Naive thymus-derived CD4-positive, alpha-beta T cell (primary cell): ENCODE results near the gene RNF125. TPM values are rescaled to one million over a fixed set of nuclear protein-coding genes. Genes with fewer than 3 reads are reported as not detected.
"Not testable (repeated sequence)": the region's sequence is repeated elsewhere in the genome, so short reads cannot be mapped to it uniquely, and the experiment has no call there.

Source experiments
- ATAC-seq: fragments of 150-1000 bp; cut with Tn5 transposase; 2 replicates; pipeline ENCODE4 v1.10.0; 2021; ENCODE audit warnings: mild to moderate bottlenecking, moderate library complexity
- CTCF ChIA-PET: fragments of 350-600 bp; sonication (Branson Sonifier 250); formaldehyde crosslinking; loops from one replicate; lab custom pipeline; 2021; ENCODE audit warnings: antibody characterized with exemption; lab: Charles Lee
- POLR2A ChIA-PET: fragments of 350-600 bp; sonication (Branson Sonifier 250); formaldehyde crosslinking; loops from one replicate; lab custom pipeline; 2021; ENCODE audit warnings: antibody characterized with exemption, inconsistent platforms; lab: Charles Lee
- DNase-seq, 9 donors: peaks; one replicate each; pipeline versions ENCODE4 v3.0.0 to v3.0.0-alpha.2; 2020 to 2022; ENCODE audit warnings: mixed read lengths in 1 of 9
- H3K27ac ChIP-seq: one replicate; pipeline ENCODE4 v1.7.0; 2013; ENCODE audit warnings: mild to moderate bottlenecking, low read depth, low read length, moderate library complexity
- H3K27me3 ChIP-seq, 2 donors: one replicate each; pipeline ENCODE4 v1.7.0; 2013; ENCODE audit warnings: low read length in 2 of 2, mild to moderate bottlenecking in 2 of 2, moderate library complexity in 2 of 2; ENCODE audit not compliant: control insufficient read depth in 2 of 2, insufficient read depth in 2 of 2
- H3K36me3 ChIP-seq, 3 experiments: 1 replicate in 2 of 3; 2 replicates in 1 of 3; pipeline ENCODE4 v1.7.0; 2013; ENCODE audit warnings: low read length in 3 of 3, mild to moderate bottlenecking in 3 of 3, moderate library complexity in 1 of 3; ENCODE audit not compliant: insufficient read depth in 3 of 3, control insufficient read depth in 2 of 3
- H3K4me1 ChIP-seq, 2 donors: one replicate each; pipeline ENCODE4 v1.7.0; 2013; ENCODE audit warnings: low read length in 2 of 2, mild to moderate bottlenecking in 2 of 2, moderate library complexity in 1 of 2; ENCODE audit not compliant: control insufficient read depth in 2 of 2, insufficient read depth in 2 of 2
- H3K4me3 ChIP-seq: 2 replicates; pipeline ENCODE4 v1.7.0; 2013; ENCODE audit warnings: mild to moderate bottlenecking, low read length
- H3K9me3 ChIP-seq, 3 experiments: 1 replicate in 2 of 3; 2 replicates in 1 of 3; pipeline ENCODE4 v1.7.0; 2013; ENCODE audit warnings: low read length in 3 of 3; ENCODE audit not compliant: control insufficient read depth in 2 of 3
- H3K27ac Mint-ChIP-seq, 9 donors: one replicate each; pipeline ENCODE4 v1.8.0; 2020 to 2022; ENCODE audit warnings: mixed read lengths in 9 of 9, mild to moderate bottlenecking in 8 of 9, moderate library complexity in 5 of 9, inconsistent platforms in 2 of 9
- H3K27me3 Mint-ChIP-seq, 5 donors: one replicate each; pipeline ENCODE4 v1.8.0; 2021 to 2022; ENCODE audit warnings: mixed read lengths in 5 of 5, mild to moderate bottlenecking in 1 of 5
- H3K36me3 Mint-ChIP-seq, 5 donors: one replicate each; pipeline ENCODE4 v1.8.0; 2020 to 2022; ENCODE audit warnings: mixed read lengths in 5 of 5, mild to moderate bottlenecking in 3 of 5, inconsistent platforms in 1 of 5
- H3K4me1 Mint-ChIP-seq, 7 donors: one replicate each; pipeline ENCODE4 v1.8.0; 2020 to 2022; ENCODE audit warnings: mixed read lengths in 7 of 7, mild to moderate bottlenecking in 3 of 7, inconsistent platforms in 1 of 7
- H3K4me3 Mint-ChIP-seq, 10 donors: one replicate each; pipeline ENCODE4 v1.8.0; 2020 to 2022; ENCODE audit warnings: mild to moderate bottlenecking in 10 of 10, mixed read lengths in 10 of 10, moderate library complexity in 6 of 10, inconsistent platforms in 2 of 10
- H3K9me3 Mint-ChIP-seq, 11 donors: one replicate each; pipeline ENCODE4 v1.8.0; 2020 to 2022; ENCODE audit warnings: mixed read lengths in 11 of 11, mild to moderate bottlenecking in 4 of 11, inconsistent platforms in 1 of 11, moderate library complexity in 1 of 11
- intact Hi-C, 2 donors: fragments of 100-400 bp; cut with micrococcal nuclease; formaldehyde crosslinking; loops; one replicate each; pipeline ENCODE4 v1.15.1; 2023
- polyA plus RNA-seq, 2 donors: library from polyadenylated mRNA; unstranded; fragments of 300-500 nt; fragmentation: Illumina TruSeq; gene quantifications; one replicate each; pipeline ENCODE4 v1.2.3, GENCODE V29; 2021
- total RNA-seq, 6 experiments: library from RNA in 5 of 6; stranded (reverse) in 5 of 6; gene quantifications; 1 replicate in 5 of 6; 2 replicates in 1 of 6; pipeline ENCODE4 v1.2.3 and lab custom pipeline; 2021 to 2026

Gene RNF125
- total and polyA plus RNA-seq, 7 experiments from 2014 or later = 20.9 to 64.7 (median 37.1) TPM

DNA sequence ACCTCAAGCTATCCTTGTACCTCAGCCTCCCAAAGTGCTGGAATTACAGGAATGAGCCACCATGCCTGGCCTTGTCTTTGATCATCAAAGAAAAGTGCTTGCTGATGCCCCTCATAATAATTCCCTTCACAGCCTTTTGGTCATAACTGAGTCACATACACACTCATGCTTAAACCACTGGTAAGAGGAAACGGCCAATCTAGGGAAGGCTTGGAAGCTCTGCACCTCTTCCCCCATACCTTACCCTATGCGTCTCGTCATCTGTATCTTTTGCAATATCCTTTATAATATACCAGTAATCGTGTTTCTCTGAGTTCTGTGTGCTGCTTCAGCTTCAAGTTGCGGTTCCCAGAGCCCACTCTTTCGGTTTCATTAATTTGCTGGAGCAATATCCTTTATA lies 68.3 kb downstream of the RNF125 start:
- Histone ChIP-seq H3K27me3 (no peaks in the 10 kb centered on the region), H3K9me3 (no peaks in the 10 kb centered on the region), H3K4me1 (peaks cover 21 to 27% of the 10 kb centered on the region in 2 donors), H3K27ac (no peak overlapping the region), H3K4me3 (no peak overlapping the region), H3K36me3 (no peaks in the 10 kb centered on the region)
- DNase-seq (no peak), ATAC-seq (peak; percentile 18)
- Mint-ChIP-seq H3K36me3 (peaks cover 0 to 18% (median 4%) of the 10 kb centered on the region in 5 donors), H3K9me3 (peaks cover 0 to 6% (median 0%) of the 10 kb centered on the region in 11 donors), H3K4me1 (peaks cover 19 to 62% (median 43%) of the 10 kb centered on the region in 7 donors), H3K4me3 (peak overlapping the region in 5 of 10 donors; percentile 3 to 82 (median 29)), H3K27me3 (peaks cover 0 to 2% (median 0%) of the 10 kb centered on the region in 5 donors), H3K27ac (peak overlapping the region in 4 of 9 donors; percentile 38 to 100 (median 54))
- intact Hi-C loops = no loop called here
- ChIA-PET POLR2A (interaction anchor here (0.8 to 7.5 kb wide), 4 partner anchors 9 to 68 kb away, joined by 3 to 100 read pairs (median 4); partner anchors contain the start of gene RNF125), CTCF (interaction anchor here (0.7 kb wide), 1 partner anchor 472 kb away, joined by 3 read pairs; no protein-coding TSS in a partner anchor)

DNA sequence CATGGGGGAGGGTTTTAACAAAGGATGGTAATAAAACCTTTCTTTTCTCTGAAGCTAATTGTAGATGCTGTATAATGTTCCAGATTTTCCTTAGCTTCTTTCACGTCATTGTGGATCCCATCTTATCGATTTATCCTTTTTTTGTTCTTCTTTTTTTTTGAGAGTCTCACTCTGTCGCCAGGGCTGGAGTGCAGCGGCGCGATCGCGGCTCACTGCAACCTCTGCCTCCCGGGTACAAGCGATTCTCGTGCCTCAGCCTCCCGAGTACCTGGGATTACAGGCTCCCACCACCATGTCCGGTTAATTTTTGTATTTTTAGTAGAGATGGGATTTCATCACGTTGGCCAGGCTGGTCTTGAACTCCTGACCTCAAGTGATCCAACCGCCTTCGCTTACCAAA lies 72.2 kb downstream of the RNF125 start:
- H3K36me3 Mint-ChIP-seq = peaks cover 10 to 30% (median 17%) of the 10 kb centered on the region in 5 donors
- H3K9me3 Mint-ChIP-seq, H3K36me3 ChIP-seq, H3K4me3 ChIP-seq, H3K9me3 ChIP-seq, ATAC-seq, H3K27me3 ChIP-seq, CTCF ChIA-PET, DNase-seq, H3K27me3 Mint-ChIP-seq: not testable (repeated sequence)
- Histone ChIP-seq H3K4me1 (peaks cover 25% of the 10 kb centered on the region in 2 donors), H3K27ac (peak overlapping the region; percentile 100)
- peak overlapping the region in 5 of 10 donors; percentile 8 to 51 (median 17) for H3K4me3 Mint-ChIP-seq
- intact Hi-C loops = loop anchor here in 1 of 2 donors (5.0 to 10.0 kb wide), 2 partner anchors 406 to 929 kb away; partner anchors contain the start of genes B4GALT6 and DSC1
- POLR2A ChIA-PET = interaction anchor here (1.5 to 7.5 kb wide), 5 partner anchors 19 to 148 kb away, joined by 3 to 100 read pairs (median 11); partner anchors contain the start of genes RNF125 and TRAPPC8
- H3K27ac Mint-ChIP-seq = peak overlapping the region in 7 of 9 donors; percentile 8 to 94 (median 52)
- peaks cover 29 to 54% (median 40%) of the 10 kb centered on the region in 7 donors for H3K4me1 Mint-ChIP-seq

- Mint-ChIP-seq H3K9me3 (no peaks in the 10 kb centered on the region), H3K36me3 (peaks cover 10 to 33% (median 20%) of the 10 kb centered on the region in 5 donors), H3K4me1 (peaks cover 29 to 55% (median 41%) of the 10 kb centered on the region in 7 donors), H3K4me3 (peak overlapping the region; percentile 86 to 100 (median 95)), H3K27me3 (no peaks in the 10 kb centered on the region), H3K27ac (peak overlapping the region; percentile 91 to 97 (median 96))
- ChIA-PET POLR2A (interaction anchor here (0.9 to 7.5 kb wide), 12 partner anchors 13 to 153 kb away, joined by 3 to 100 read pairs (median 4); partner anchors contain the start of genes RNF125 and TRAPPC8), CTCF (interaction anchor here (0.9 kb wide), 1 partner anchor 73 kb away, joined by 4 read pairs; the partner anchor contains the start of gene RNF125)
- Histone ChIP-seq H3K9me3 (no peaks in the 10 kb centered on the region), H3K4me3 (peak overlapping the region; percentile 72), H3K27ac (peak overlapping the region; percentile 100), H3K27me3 (no peaks in the 10 kb centered on the region), H3K36me3 (peaks cover 0 to 5% (median 0%) of the 10 kb centered on the region in 3 experiments), H3K4me1 (peaks cover 25 to 26% of the 10 kb centered on the region in 2 donors)
- DNase-seq = no peak
- ATAC-seq = no peak
- intact Hi-C loops = loop anchor here in 1 of 2 donors (5.0 to 10.0 kb wide), 2 partner anchors 407 to 929 kb away; partner anchors contain the start of genes B4GALT6 and DSC1
These were observed 72.7 kb downstream of the RNF125 start for GRCh38 chr18:32091325-32091723.

GRCh38 chr18:32091724-32092421 lies 73.2 kb downstream of the RNF125 start, which contains the start of gene RNF138:
Gene RNF138, plus strand, starts transcription at chr18:32091874. Its CDS starts 903 bp downstream, at chr18:32092777.
- CTCF ChIA-PET = interaction anchor here (0.9 kb wide), 1 partner anchor 74 kb away, joined by 4 read pairs; the partner anchor contains the start of gene RNF125
- peak within 1 kb of the TSS; percentile 72 for H3K4me3 ChIP-seq

GRCh38 chr18:32092422-32093101 lies 73.9 kb downstream of the RNF125 start:
- intact Hi-C loops = loop anchor here (1.0 to 10.0 kb wide), 15 partner anchors 7 to 930 kb away; partner anchors contain the start of genes GAREM1 (in 2 of the 2), RNF125 (in 2 of the 2), TRAPPC8 (in 2 of the 2) and B4GALT6 (in 1 of the 2)
- Histone ChIP-seq H3K4me3 (peak overlapping the region; percentile 72), H3K4me1 (peaks cover 32 to 35% of the 10 kb centered on the region in 2 donors), H3K27ac (peak overlapping the region; percentile 100), H3K36me3 (peaks cover 0 to 5% (median 0%) of the 10 kb centered on the region in 3 experiments), H3K27me3 (no peaks in the 10 kb centered on the region), H3K9me3 (no peaks in the 10 kb centered on the region)
- Mint-ChIP-seq H3K36me3 (peaks cover 10 to 39% (median 20%) of the 10 kb centered on the region in 5 donors), H3K27ac (peak overlapping the region; percentile 91 to 98 (median 97)), H3K9me3 (no peaks in the 10 kb centered on the region), H3K4me3 (peak overlapping the region; percentile 90 to 100 (median 98)), H3K27me3 (no peaks in the 10 kb centered on the region), H3K4me1 (peaks cover 35 to 57% (median 46%) of the 10 kb centered on the region in 7 donors)
- ChIA-PET CTCF (no interaction called here), POLR2A (interaction anchor here (0.6 to 7.5 kb wide), 12 partner anchors 13 to 212 kb away, joined by 3 to 100 read pairs (median 4); partner anchors contain the start of genes RNF125 and TRAPPC8)
- peak; percentile 98 to 100 (median 99) for DNase-seq
- ATAC-seq = peak; percentile 95

More at GRCh38 chr18:32091724-32092421, 73.2 kb downstream of the RNF125 start, which contains the start of gene RNF138:
- Mint-ChIP-seq H3K27ac (peak within 1 kb of the TSS; percentile 91 to 98 (median 97)), H3K4me3 (peak within 1 kb of the TSS; percentile 90 to 100 (median 97)), H3K27me3 (no peaks in the 10 kb centered on the region), H3K9me3 (no peaks in the 10 kb centered on the region), H3K4me1 (peaks cover 33 to 58% (median 45%) of the 10 kb centered on the region in 7 donors), H3K36me3 (peaks cover 10 to 37% (median 20%) of the 10 kb centered on the region in 5 donors)
- peak; percentile 78 to 90 (median 88) for DNase-seq
- POLR2A ChIA-PET = interaction anchor here (0.6 to 7.5 kb wide), 14 partner anchors 13 to 211 kb away, joined by 3 to 100 read pairs (median 4); partner anchors contain the start of genes RNF125 and TRAPPC8
- H3K27ac ChIP-seq = peak within 1 kb of the TSS; percentile 100
- peaks cover 0 to 5% (median 0%) of the 10 kb centered on the region in 3 experiments for H3K36me3 ChIP-seq
- intact Hi-C loops = loop anchor here (1.0 to 10.0 kb wide), 13 partner anchors 15 to 930 kb away; partner anchors contain the start of genes GAREM1 (in 2 of the 2), RNF125 (in 2 of the 2), TRAPPC8 (in 2 of the 2) and B4GALT6 (in 1 of the 2)
- no peaks in the 10 kb centered on the region for H3K9me3 ChIP-seq
- H3K27me3 ChIP-seq = no peaks in the 10 kb centered on the region
- ATAC-seq = peak; percentile 70
- peaks cover 29 to 31% of the 10 kb centered on the region in 2 donors for H3K4me1 ChIP-seq
